Measurements from ENCODE around the gene TCHP. TPM values are rescaled to one million over a fixed set of nuclear protein-coding genes. Genes with fewer than 3 reads are reported as not detected.
A peak's percentile ranks its signal among the peaks of the same experiment; 100 is the strongest.

The TCHP gene
- total and polyA plus RNA-seq, 2 of the 13 experiments (the other 11 are each of a cell fraction or from before 2014, with no cell fraction given): 6.7 to 12.2 TPM

DNA sequence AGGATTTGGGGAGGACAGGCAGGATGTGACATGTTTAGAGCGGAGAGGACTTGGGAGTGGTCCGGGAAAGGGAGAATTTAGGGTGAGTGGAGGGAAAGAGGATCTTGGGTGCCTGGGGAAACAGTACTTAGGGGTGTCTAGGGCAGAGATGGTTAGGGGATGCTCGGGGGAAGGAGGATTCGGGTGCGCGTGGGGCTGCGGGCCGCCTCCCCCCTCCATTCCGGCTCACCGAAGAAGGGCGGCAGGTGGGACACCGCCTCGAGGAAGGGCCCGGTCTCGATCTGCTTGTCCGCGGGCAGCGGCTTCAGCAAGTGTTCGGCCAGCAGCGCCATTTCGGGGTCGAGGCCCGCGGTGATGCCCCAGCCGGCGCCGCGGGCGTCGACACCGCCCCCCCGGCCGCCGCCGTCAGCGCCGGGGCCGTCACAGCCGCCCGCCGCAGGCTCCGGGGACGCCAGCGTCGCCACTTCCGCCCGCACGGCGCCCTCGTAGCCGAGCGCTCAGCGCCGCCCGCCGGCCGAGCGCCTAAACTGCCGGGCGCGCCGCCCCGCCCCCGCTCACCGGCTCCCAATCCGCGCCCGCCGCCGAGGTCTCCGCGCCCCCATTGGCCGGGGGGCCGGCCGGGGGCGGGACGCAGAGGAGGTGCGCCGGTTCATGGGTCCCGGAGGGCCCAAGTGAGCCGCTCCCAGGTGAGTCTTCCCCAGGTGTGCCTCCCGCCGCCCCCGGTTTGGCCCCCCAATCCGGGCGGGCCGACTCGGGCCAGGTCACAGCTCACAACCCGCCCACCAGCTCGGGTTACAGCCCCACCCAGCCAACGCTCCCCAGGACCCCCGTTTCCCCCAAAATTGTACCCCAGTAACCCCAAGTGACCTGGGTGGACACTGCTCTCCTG lies 19.8 kb upstream of the TCHP start, which contains the start of gene GLTP (continued):
- TF ChIP-seq, protein P1, sequence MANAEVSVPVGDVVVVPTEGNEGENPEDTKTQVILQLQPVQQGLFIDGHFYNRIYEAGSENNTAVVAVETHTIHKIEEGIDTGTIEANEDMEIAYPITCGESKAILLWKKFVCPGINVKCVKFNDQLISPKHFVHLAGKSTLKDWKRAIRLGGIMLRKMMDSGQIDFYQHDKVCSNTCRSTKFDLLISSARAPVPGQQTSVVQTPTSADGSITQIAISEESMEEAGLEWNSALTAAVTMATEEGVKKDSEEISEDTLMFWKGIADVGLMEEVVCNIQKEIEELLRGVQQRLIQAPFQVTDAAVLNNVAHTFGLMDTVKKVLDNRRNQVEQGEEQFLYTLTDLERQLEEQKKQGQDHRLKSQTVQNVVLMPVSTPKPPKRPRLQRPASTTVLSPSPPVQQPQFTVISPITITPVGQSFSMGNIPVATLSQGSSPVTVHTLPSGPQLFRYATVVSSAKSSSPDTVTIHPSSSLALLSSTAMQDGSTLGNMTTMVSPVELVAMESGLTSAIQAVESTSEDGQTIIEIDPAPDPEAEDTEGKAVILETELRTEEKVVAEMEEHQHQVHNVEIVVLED (CRISPR knock-in tag; IDR thresholded peaks at IDR 0.05; ENCODE audit: borderline replicate concordance): peak; percentile 57; the same call in 1 of the 2 replicates
- TF ChIP-seq ZNF570 (CRISPR knock-in tag; IDR thresholded peaks at IDR 0.05; ENCODE audit: borderline replicate concordance) (no peak), ZNF367 (CRISPR knock-in tag; IDR thresholded peaks at IDR 0.05; ENCODE audit: borderline replicate concordance) (no peak; the same call in 1 of the 2 replicates), ZNF343 (CRISPR knock-in tag; IDR thresholded peaks at IDR 0.05) (no peak), ZFX (CRISPR knock-in tag; IDR thresholded peaks at IDR 0.05; ENCODE audit: low read depth) (peak; percentile 59), ZMYM3 (CRISPR knock-in tag; IDR thresholded peaks at IDR 0.05) (no peak), ZNF660 (CRISPR knock-in tag; IDR thresholded peaks at IDR 0.05; ENCODE audit: borderline replicate concordance, low read depth) (no peak), ZMAT3 (CRISPR knock-in tag; conservative IDR thresholded peaks at IDR 0.05) (peak; percentile 22; the same call in 1 of the 2 replicates), ZNF75D (CRISPR knock-in tag; IDR thresholded peaks at IDR 0.05; ENCODE audit: borderline replicate concordance) (no peak), DNMT1 (CRISPR knock-in tag; IDR thresholded peaks at IDR 0.05) (no peak), HNF4G (IDR thresholded peaks at IDR 0.05; ENCODE audit: borderline replicate concordance, low read depth, low read length) (no peak), HNF4G (CRISPR knock-in tag; IDR thresholded peaks at IDR 0.05; ENCODE audit: borderline replicate concordance, low read depth) (no peak), ARNT2 (CRISPR knock-in tag; IDR thresholded peaks at IDR 0.05; ENCODE audit: low read depth) (0 out of 2 replicates have a peak, but pooled peaks have one; percentile 44), ZNF207 (IDR thresholded peaks at IDR 0.05; ENCODE audit: borderline replicate concordance) (no peak), IRF2 (CRISPR knock-in tag; IDR thresholded peaks at IDR 0.05) (no peak; the same call in 1 of the 2 replicates)
- TF ChIP-seq, protein P2, sequence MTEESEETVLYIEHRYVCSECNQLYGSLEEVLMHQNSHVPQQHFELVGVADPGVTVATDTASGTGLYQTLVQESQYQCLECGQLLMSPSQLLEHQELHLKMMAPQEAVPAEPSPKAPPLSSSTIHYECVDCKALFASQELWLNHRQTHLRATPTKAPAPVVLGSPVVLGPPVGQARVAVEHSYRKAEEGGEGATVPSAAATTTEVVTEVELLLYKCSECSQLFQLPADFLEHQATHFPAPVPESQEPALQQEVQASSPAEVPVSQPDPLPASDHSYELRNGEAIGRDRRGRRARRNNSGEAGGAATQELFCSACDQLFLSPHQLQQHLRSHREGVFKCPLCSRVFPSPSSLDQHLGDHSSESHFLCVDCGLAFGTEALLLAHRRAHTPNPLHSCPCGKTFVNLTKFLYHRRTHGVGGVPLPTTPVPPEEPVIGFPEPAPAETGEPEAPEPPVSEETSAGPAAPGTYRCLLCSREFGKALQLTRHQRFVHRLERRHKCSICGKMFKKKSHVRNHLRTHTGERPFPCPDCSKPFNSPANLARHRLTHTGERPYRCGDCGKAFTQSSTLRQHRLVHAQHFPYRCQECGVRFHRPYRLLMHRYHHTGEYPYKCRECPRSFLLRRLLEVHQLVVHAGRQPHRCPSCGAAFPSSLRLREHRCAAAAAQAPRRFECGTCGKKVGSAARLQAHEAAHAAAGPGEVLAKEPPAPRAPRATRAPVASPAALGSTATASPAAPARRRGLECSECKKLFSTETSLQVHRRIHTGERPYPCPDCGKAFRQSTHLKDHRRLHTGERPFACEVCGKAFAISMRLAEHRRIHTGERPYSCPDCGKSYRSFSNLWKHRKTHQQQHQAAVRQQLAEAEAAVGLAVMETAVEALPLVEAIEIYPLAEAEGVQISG (CRISPR knock-in tag; IDR thresholded peaks at IDR 0.05): peak; percentile 57
- TF ChIP-seq, protein P3, sequence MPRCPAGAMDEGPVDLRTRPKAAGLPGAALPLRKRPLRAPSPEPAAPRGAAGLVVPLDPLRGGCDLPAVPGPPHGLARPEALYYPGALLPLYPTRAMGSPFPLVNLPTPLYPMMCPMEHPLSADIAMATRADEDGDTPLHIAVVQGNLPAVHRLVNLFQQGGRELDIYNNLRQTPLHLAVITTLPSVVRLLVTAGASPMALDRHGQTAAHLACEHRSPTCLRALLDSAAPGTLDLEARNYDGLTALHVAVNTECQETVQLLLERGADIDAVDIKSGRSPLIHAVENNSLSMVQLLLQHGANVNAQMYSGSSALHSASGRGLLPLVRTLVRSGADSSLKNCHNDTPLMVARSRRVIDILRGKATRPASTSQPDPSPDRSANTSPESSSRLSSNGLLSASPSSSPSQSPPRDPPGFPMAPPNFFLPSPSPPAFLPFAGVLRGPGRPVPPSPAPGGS (CRISPR knock-in tag; IDR thresholded peaks at IDR 0.05): no peak
- TF ChIP-seq, protein P4, sequence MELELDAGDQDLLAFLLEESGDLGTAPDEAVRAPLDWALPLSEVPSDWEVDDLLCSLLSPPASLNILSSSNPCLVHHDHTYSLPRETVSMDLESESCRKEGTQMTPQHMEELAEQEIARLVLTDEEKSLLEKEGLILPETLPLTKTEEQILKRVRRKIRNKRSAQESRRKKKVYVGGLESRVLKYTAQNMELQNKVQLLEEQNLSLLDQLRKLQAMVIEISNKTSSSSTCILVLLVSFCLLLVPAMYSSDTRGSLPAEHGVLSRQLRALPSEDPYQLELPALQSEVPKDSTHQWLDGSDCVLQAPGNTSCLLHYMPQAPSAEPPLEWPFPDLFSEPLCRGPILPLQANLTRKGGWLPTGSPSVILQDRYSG (CRISPR knock-in tag; IDR thresholded peaks at IDR 0.05): no peak
- TF ChIP-seq, protein P5, sequence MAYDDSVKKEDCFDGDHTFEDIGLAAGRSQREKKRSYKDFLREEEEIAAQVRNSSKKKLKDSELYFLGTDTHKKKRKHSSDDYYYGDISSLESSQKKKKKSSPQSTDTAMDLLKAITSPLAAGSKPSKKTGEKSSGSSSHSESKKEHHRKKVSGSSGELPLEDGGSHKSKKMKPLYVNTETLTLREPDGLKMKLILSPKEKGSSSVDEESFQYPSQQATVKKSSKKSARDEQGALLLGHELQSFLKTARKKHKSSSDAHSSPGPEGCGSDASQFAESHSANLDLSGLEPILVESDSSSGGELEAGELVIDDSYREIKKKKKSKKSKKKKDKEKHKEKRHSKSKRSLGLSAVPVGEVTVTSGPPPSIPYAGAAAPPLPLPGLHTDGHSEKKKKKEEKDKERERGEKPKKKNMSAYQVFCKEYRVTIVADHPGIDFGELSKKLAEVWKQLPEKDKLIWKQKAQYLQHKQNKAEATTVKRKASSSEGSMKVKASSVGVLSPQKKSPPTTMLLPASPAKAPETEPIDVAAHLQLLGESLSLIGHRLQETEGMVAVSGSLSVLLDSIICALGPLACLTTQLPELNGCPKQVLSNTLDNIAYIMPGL (CRISPR knock-in tag; IDR thresholded peaks at IDR 0.05; ENCODE audit: borderline replicate concordance in 1 of 2, low read depth in 1 of 2): peak in 1 of 2 experiments; percentile 15; a peak in 1 of 4 replicates

Data from HepG2 (cell line).